ENCODE results near the gene FCN1.

FCN1 gene

DNA sequence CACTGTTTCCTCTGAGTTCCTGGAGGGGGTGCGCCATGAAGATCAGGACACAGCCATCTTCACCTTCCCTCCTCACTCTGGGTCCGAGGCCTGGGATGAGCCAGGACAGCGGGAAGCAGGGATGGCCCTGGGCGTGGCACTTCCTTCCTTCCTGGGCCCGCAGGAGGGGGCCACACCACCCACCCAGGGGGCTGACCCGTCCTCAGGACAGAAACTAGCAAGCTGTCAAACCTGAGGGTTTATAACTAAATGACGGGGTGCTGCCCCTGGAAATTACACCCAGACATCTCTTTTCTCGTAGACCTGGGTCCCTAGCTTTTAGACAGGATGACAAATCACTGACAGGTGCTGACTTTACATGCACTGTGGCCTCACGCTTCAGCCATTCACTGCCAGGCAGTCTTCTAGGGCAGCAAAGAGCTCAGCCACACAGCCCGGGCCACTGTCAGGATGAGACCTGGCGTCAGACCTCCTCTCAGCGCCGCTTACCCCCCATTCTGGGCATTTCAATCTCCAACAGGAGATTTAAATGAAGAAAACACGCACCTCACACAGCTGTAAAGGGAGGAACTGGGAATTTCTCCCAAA, 29.0 kb downstream of the FCN1 start:
- DNase-seq (ENCODE audit: extremely low read depth, low read depth), result no peak
- no peak for TF ChIP-seq CTCF (IDR thresholded peaks at IDR 0.05; ENCODE audit: low read depth, low read length, missing control alignments)
- H3K4me3 ChIP-seq (replicated peaks; ENCODE audit: low read depth, low read length), result no peak overlapping the region

- no peak overlapping the region for H3K4me3 ChIP-seq (replicated peaks; ENCODE audit: low read depth, low read length)
- TF ChIP-seq CTCF (IDR thresholded peaks at IDR 0.05; ENCODE audit: low read depth, low read length, missing control alignments), result no peak
- no peak for DNase-seq (ENCODE audit: extremely low read depth, low read depth)
These were observed 29.8 kb downstream of the FCN1 start for GRCh38 chr9:134887686-134888602.

DNA sequence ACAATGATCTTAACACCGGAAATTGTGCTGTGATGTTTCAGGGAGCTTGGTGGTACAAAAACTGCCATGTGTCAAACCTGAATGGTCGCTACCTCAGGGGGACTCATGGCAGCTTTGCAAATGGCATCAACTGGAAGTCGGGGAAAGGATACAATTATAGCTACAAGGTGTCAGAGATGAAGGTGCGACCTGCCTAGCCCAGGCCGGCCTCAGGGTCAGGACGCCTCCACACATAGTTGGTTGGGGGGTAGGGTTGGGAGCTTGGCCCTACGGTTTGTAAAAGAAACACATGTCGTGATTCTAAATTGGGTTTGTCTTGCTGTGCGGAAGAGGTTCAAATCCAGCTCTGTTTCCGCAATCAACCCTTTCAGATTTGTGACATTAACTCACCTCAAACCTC, 30.5 kb downstream of the FCN1 start:
- no peak for DNase-seq (ENCODE audit: extremely low read depth, low read depth)
- no peak for TF ChIP-seq CTCF (IDR thresholded peaks at IDR 0.05; ENCODE audit: low read depth, low read length, missing control alignments)
- no peak overlapping the region for H3K4me3 ChIP-seq (replicated peaks; ENCODE audit: low read depth, low read length)

- H3K4me3 ChIP-seq (replicated peaks; ENCODE audit: low read depth, low read length), result no peak overlapping the region
- no peak for DNase-seq (ENCODE audit: extremely low read depth, low read depth)
- no peak for TF ChIP-seq CTCF (IDR thresholded peaks at IDR 0.05; ENCODE audit: low read depth, low read length, missing control alignments)
These were observed 31.2 kb downstream of the FCN1 start for GRCh38 chr9:134886413-134886913.

GRCh38 chr9:134885679-134886412, 31.9 kb downstream of the FCN1 start:
- DNase-seq (ENCODE audit: extremely low read depth, low read depth), result no peak
- H3K4me3 ChIP-seq (replicated peaks; ENCODE audit: low read depth, low read length), result no peak overlapping the region
- no peak for TF ChIP-seq CTCF (IDR thresholded peaks at IDR 0.05; ENCODE audit: low read depth, low read length, missing control alignments)

DNA sequence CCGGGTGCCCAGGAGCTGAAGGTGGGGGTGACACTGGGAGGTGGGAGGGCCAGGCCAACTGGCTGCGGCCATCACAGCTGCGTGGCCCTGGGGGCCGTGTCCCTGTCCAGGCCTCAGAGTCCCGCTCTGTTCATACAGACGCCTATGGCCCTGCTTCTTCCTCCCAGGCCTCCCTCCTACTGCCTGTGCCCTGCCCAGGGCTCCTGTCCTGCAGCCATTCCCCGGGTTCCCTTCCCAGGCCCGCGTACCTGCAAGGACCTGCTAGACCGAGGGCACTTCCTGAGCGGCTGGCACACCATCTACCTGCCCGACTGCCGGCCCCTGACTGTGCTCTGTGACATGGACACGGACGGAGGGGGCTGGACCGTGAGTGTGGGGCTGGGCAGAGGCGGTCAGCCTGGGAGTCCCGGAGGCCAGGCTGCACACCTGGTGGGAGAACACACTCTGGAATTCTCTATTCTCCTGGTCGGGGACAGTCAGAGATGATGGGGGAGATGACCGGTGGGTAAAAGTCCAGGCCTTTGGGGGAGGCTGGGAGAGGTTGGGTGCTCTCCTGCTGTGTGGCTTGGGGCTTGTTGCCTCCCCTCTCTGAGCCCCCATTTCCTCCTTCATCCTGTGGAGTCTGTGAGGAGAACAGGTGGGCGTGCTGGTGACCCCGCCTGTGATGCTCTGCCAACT, 32.6 kb downstream of the FCN1 start:
- H3K4me3 ChIP-seq (replicated peaks; ENCODE audit: low read depth, low read length), result no peak overlapping the region
- no peak for TF ChIP-seq CTCF (IDR thresholded peaks at IDR 0.05; ENCODE audit: low read depth, low read length, missing control alignments)
- no peak for DNase-seq (ENCODE audit: extremely low read depth, low read depth)

Measured in HFF-Myc (cell line).